HepG2 (cell line): ENCODE measurements around the gene VEGFB. TPM values are rescaled to one million over a fixed set of nuclear protein-coding genes. Genes with fewer than 3 reads are reported as not detected.

Source experiments
- ASH2L ChIP-seq: fragments of 300-600, 200-600 bp; sonication (generic); IDR thresholded peaks from 2 replicates; pipeline ENCODE4 v1.7.0; 2017; ENCODE audit warnings: low read depth, mild to moderate bottlenecking, moderate library complexity, mixed read lengths, low read length; ENCODE audit not compliant: insufficient read length
- CEBPG ChIP-seq: IDR thresholded peaks from 2 replicates; pipeline ENCODE4 v1.6.1; 2016
- EZH2 ChIP-seq: conservative IDR thresholded peaks from 2 replicates; pipeline ENCODE4 v1.6.1; 2012; ENCODE audit warnings: mild to moderate bottlenecking, low read depth, low read length, moderate library complexity
- FOXA1 ChIP-seq, 2 experiments: fragments of 450-650 bp in 1 of 2; sonication (generic) in 1 of 2; formaldehyde crosslinking in 1 of 2; IDR thresholded peaks; 2 replicates each; pipeline versions ENCODE4 v1.4.0 to v1.6.1; 2016 to 2020; ENCODE audit warnings: missing genetic modification reagents in 1 of 2
- FOXJ3 ChIP-seq: sonication (generic); formaldehyde crosslinking; IDR thresholded peaks from 2 replicates; pipeline ENCODE4 v1.4.0; 2020; ENCODE audit warnings: missing genetic modification reagents, mild to moderate bottlenecking, borderline replicate concordance
- FOXO4 ChIP-seq: sonication (generic); formaldehyde crosslinking; conservative IDR thresholded peaks from 2 replicates; pipeline ENCODE4 v1.8.1; 2023; ENCODE audit warnings: missing genetic modification reagents
- GABPA ChIP-seq, 2 experiments: IDR thresholded peaks; 2 replicates each; pipeline ENCODE4 v1.6.1; 2011 to 2016; ENCODE audit warnings: low read depth in 2 of 2, low read length in 1 of 2, missing biosample characterization in 1 of 2, missing genetic modification characterization in 1 of 2
- HDAC6 ChIP-seq: fragments of 200-600 bp; sonication (generic); IDR thresholded peaks from 2 replicates; pipeline ENCODE4 v1.7.0; 2017; ENCODE audit warnings: mild to moderate bottlenecking, antibody characterized with exemption, low read length, low read depth
- HMGXB4 ChIP-seq, 2 experiments: sonication (generic) in 1 of 2; formaldehyde crosslinking in 1 of 2; IDR thresholded peaks; 2 replicates each; pipeline versions ENCODE4 v1.4.0 to v1.6.1; 2018 to 2020; ENCODE audit warnings: missing genetic modification reagents in 2 of 2, borderline replicate concordance in 1 of 2, low read depth in 1 of 2, mild to moderate bottlenecking in 1 of 2, missing biosample characterization in 1 of 2
- MBNL3 ChIP-seq: fragments of 250-450 bp; sonication (Bioruptor Pico); conservative IDR thresholded peaks from 2 replicates; pipeline ENCODE4 v1.8.0; 2022; ENCODE audit warnings: mild to moderate bottlenecking, inconsistent platforms
- MTA1 ChIP-seq: sonication (generic); formaldehyde crosslinking; IDR thresholded peaks from 2 replicates; pipeline ENCODE4 v1.4.0; 2020; ENCODE audit warnings: missing genetic modification reagents, mild to moderate bottlenecking, borderline replicate concordance
- PHB2 ChIP-seq: fragments of 450-650 bp; IDR thresholded peaks from 2 replicates; pipeline ENCODE4 v1.6.1; 2018; ENCODE audit not compliant: partially characterized antibody
- PITX1 ChIP-seq: sonication (generic); formaldehyde crosslinking; IDR thresholded peaks from 2 replicates; pipeline ENCODE4 v1.5.1; 2020; ENCODE audit warnings: mild to moderate bottlenecking, missing genetic modification reagents
- PRMT3 ChIP-seq: sonication (generic); formaldehyde crosslinking; IDR thresholded peaks from 2 replicates; pipeline ENCODE4 v1.8.1; 2022; ENCODE audit warnings: low read depth, mild to moderate bottlenecking, moderate library complexity, missing genetic modification reagents, borderline replicate concordance
- REPIN1 ChIP-seq: sonication (generic); formaldehyde crosslinking; IDR thresholded peaks from 2 replicates; pipeline ENCODE4 v1.8.0; 2022; ENCODE audit warnings: missing genetic modification reagents, low read depth, mild to moderate bottlenecking, borderline replicate concordance
- SKI ChIP-seq: fragments of 450-650 bp; IDR thresholded peaks from one replicate; pipeline ENCODE4 v1.6.1; 2018; ENCODE audit warnings: mild to moderate bottlenecking; ENCODE audit not compliant: partially characterized antibody
- THYN1 ChIP-seq: sonication (generic); formaldehyde crosslinking; IDR thresholded peaks from 2 replicates; pipeline ENCODE4 v1.8.1; 2023; ENCODE audit warnings: low read depth, mild to moderate bottlenecking, moderate library complexity, missing genetic modification reagents, borderline replicate concordance
- ZBTB42 ChIP-seq: sonication (generic); formaldehyde crosslinking; IDR thresholded peaks from 2 replicates; pipeline ENCODE4 v1.5.0; 2020; ENCODE audit warnings: mild to moderate bottlenecking, missing genetic modification reagents
- ZMYM3 ChIP-seq: sonication (generic); formaldehyde crosslinking; IDR thresholded peaks from 2 replicates; pipeline ENCODE4 v1.5.1; 2020; ENCODE audit warnings: mild to moderate bottlenecking, missing genetic modification reagents
- ZNF383 ChIP-seq: sonication (generic); formaldehyde crosslinking; IDR thresholded peaks from 2 replicates; pipeline ENCODE4 v1.4.0; 2020; ENCODE audit warnings: missing genetic modification reagents, mild to moderate bottlenecking, borderline replicate concordance
- ZNF674 ChIP-seq: sonication (generic); formaldehyde crosslinking; IDR thresholded peaks from 2 replicates; pipeline ENCODE4 v1.5.0; 2020; ENCODE audit warnings: low read depth, mild to moderate bottlenecking, missing genetic modification reagents
- ZNF710 ChIP-seq: sonication (generic); formaldehyde crosslinking; IDR thresholded peaks from 2 replicates; pipeline ENCODE4 v1.5.0; 2020; ENCODE audit warnings: mild to moderate bottlenecking, missing genetic modification reagents, borderline replicate concordance
- polyA plus RNA-seq, 8 experiments: library from polyadenylated mRNA; depleted of rRNA in 3 of 8; stranded (reverse) in 7 of 8; unstranded in 1 of 8; fragments of >200 nt; fragmentation: Illumina TruSeq in 4 of 8; extraction: Trizol in 4 of 8; gene quantifications; 2 replicates each; pipeline versions ENCODE4 v1.2.1 to v1.2.3, GENCODE V29; 2011 to 2016; ENCODE audit warnings: low read depth in 4 of 8, missing spikeins in 1 of 8, mixed read lengths in 1 of 8; ENCODE audit not compliant: insufficient read depth in 1 of 8
- total RNA-seq, 5 experiments: library from RNA; depleted of rRNA; stranded (reverse); fragments of >200 nt; fragmentation: Illumina TruSeq; extraction: Trizol; gene quantifications; 2 replicates each; pipeline ENCODE4 v1.2.3, GENCODE V29; 2016; ENCODE audit warnings: low read depth in 1 of 5
- TF ChIP-seq, protein P1 (sequence below): sonication (generic); formaldehyde crosslinking; IDR thresholded peaks from 2 replicates; pipeline ENCODE4 v1.8.0; 2022; ENCODE audit warnings: missing genetic modification reagents, low read depth, mild to moderate bottlenecking, borderline replicate concordance

The VEGFB gene
- total and polyA plus RNA-seq, 2 of the 13 experiments (the other 11 are each of a cell fraction or from before 2014, with no cell fraction given), result 9.0 to 11.3 TPM

GRCh38 chr11:64240435-64241240, 6.3 kb downstream of the VEGFB start, which contains the start of gene FKBP2 (continued):
- TF ChIP-seq HMGXB4 (CRISPR knock-in tag; IDR thresholded peaks at IDR 0.05; ENCODE audit: borderline replicate concordance in 1 of 2, low read depth in 1 of 2) (no peak; a peak in 2 of 4 replicates), ZNF710 (CRISPR knock-in tag) (no peak), PHB2 (no peak), FOXJ3 (CRISPR knock-in tag) (no peak), REPIN1 (peak; percentile 18; the same call in 1 of the 2 replicates), ZNF674 (no peak), PITX1 (peak; percentile 13; the same call in 1 of the 2 replicates), EZH2 (no peak), FOXA1 (IDR thresholded peaks at IDR 0.05) (no peak), FOXA1 (CRISPR knock-in tag; IDR thresholded peaks at IDR 0.05) (no peak), ZBTB42 (peak; percentile 73; the same call in 1 of the 2 replicates), HDAC6 (no peak), SKI (no peak), THYN1 (CRISPR knock-in tag) (no peak), ASH2L (peak; percentile 74), MTA1 (no peak), CEBPG (CRISPR knock-in tag) (peak; percentile 23; the same call in 1 of the 2 replicates), ZMYM3 (no peak), PRMT3 (CRISPR knock-in tag) (no peak), FOXO4 (no peak), MBNL3 (CRISPR knock-in tag) (no peak), ZNF383 (CRISPR knock-in tag) (no peak), GABPA (IDR thresholded peaks at IDR 0.05; ENCODE audit: low read depth, low read length) (no peak), GABPA (CRISPR knock-in tag; IDR thresholded peaks at IDR 0.05; ENCODE audit: low read depth) (peak; percentile 95)
- TF ChIP-seq, protein P1, sequence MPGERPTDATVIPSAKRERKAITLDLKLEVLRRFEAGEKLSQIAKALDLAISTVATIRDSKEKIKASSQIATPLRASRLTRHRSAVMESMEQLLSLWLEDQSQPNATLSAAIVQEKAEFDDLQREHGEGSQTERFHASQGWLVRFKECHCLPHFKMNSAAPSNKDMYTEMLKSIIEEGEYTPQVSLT (CRISPR knock-in tag), result peak; percentile 68; the same call in 1 of the 2 replicates
